Activated naive CD4-positive, alpha-beta T cell treated with Interleukin-2 at 50 U/mL for 16 hours (primary cell): Measurements from ENCODE around the gene CST8.
"Not testable (repeated sequence)": the region's sequence is repeated elsewhere in the genome, so short reads cannot be mapped to it uniquely, and the experiment has no call there.

Experiments used
- DNase-seq: peaks from one replicate; pipeline ENCODE4 v3.0.0-alpha.2; 2020

The CST8 gene

GRCh38 chr20:23490817-23491216 is at the start of gene CST8:
Gene CST8 (plus strand): TSS chr20:23491117. CDS start chr20:23491668, 551 bp downstream.
- no peak for DNase-seq

- peak; percentile 60 for DNase-seq
These were observed 49.0 kb upstream of the CST8 start for GRCh38 chr20:23441850-23442313.

GRCh38 chr20:23442436-23442835 is 48.5 kb upstream of the CST8 start:
- DNase-seq = no peak

DNA sequence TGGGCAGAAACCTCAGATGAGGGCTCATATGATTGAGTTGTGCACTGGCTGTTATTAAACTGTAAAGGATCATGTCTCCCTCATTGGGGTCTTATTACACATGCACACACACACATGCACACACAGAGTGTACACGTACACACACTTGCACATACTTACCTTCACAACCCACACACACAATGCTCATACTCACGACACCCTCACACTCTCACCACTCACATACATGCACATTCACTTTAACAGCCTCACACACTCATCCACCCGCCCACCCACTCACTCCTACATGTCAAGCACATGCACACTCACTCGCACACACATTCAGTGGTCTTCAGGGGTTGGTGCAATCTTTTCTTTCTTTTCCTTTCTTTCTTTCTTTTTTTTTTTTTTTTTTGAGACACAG is 46.1 kb upstream of the CST8 start:
- no peak for DNase-seq

- no peak for DNase-seq
These were observed 45.2 kb upstream of the CST8 start for GRCh38 chr20:23445596-23446217.

DNA sequence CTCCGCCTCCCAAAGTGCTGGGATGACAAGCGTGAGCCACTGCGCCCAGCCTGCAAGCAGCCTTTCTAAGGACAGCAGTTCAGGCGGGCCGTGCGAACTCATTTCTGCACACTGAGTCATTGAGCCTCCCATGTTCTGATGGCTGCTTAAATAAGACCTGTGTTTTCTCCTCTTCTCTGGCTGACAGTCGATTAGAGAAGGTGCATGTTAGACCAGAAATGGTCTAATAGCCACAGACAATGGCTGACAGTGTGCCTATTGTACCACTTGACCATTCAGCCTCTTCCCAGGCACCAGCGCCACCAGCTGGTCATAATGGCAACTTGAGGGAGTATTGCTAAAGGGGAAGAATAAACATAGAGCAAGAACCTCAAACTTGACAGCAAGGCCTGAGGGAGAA is 44.4 kb upstream of the CST8 start:
- peak; percentile 31 for DNase-seq

- DNase-seq = no peak
These were observed 42.8 kb upstream of the CST8 start for GRCh38 chr20:23448167-23448566.

DNA sequence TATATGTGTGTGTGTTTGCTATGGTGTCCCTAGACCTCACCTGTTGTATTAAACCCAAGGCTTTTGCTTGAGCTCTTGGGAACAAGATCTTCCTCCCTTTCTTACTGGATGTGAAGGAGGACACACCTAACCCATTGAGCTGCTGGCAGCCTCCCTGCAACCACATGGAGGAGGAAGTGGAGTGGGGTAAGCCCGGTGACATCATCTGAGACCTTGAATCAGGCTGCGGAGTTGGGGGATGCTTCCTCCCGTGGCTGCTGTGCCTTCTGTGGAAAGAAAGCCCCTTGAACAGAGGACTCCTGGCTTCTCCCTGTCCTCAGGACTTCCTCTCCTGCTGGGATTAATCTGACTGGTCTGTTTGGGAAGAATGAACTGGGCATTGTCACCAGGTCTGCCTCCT is 41.5 kb upstream of the CST8 start:
- DNase-seq = no peak

GRCh38 chr20:23450877-23451276 is 40.0 kb upstream of the CST8 start:
- DNase-seq = no peak

- DNase-seq = no peak
These were observed 38.9 kb upstream of the CST8 start for GRCh38 chr20:23451956-23452487.

DNA sequence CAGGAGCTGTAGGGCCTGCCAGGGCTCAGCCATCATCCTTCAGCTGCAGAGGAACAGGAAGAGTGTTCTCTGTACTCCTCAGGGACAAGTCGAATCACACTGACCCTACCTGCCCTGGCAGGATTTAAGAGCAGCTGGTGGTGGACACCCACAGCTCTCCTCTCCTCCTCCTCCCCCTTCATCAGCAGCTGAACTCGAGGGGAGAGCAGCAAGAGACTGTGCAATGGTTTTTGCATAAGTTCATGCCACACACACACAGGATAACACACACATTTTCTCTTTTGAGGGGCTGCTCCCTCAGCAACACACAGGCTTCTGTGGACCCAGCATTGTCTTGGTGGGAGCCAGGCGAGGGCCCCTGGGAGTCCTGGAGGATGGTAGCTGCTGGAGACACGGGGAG is 38.1 kb upstream of the CST8 start, which contains the start of gene CST11:
Gene CST11, minus strand, starts transcription at position 101 of the 400 bp plus-strand sequence. Its CDS starts 65 bp downstream, at position 36.
- no peak for DNase-seq

- DNase-seq = no peak
These were observed 37.1 kb upstream of the CST8 start for GRCh38 chr20:23453549-23454543.

DNA sequence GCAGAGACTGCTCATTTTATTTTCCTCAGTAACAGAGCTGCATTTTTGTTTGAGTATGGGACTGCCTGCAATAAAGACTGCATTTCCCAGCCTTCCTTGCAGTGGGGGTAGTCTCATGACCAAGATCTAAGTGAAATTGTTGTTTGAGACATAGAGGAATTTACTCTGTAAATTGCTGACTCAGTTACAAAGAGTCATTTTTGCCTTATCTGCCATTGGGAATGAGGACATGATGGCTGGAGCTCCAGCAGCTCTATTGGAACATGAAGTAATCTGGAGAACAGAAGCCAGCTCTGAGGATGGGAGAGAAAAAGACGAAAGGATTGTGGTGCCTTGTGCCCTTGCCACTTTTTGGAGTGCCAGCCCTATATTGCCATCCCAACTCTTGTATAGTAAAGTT is 36.1 kb upstream of the CST8 start:
- DNase-seq = no peak

DNA sequence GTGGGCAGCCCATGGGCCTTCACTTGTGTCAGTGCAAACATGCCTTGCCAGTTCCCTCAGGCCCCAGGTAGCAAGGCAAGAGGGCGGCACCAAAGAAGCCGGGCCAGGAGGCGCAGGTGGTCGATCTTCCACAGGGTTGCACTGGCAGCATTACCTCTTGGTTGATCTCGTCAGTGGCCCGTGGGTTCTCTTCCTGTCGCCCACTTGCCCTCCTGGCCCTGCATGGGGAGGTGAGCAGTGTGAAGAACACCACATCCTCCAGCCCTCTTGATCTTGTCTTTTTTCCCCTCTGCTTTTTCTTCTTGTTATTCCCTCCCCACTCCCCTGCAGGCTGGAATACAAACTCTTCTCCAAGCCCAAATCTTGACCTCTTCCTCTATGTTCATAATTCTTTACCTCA is 35.3 kb upstream of the CST8 start:
- no peak for DNase-seq

- DNase-seq = no peak
These were observed 34.5 kb upstream of the CST8 start for GRCh38 chr20:23456409-23456808.

GRCh38 chr20:23456873-23457272 is 34.0 kb upstream of the CST8 start:
- no peak for DNase-seq

DNA sequence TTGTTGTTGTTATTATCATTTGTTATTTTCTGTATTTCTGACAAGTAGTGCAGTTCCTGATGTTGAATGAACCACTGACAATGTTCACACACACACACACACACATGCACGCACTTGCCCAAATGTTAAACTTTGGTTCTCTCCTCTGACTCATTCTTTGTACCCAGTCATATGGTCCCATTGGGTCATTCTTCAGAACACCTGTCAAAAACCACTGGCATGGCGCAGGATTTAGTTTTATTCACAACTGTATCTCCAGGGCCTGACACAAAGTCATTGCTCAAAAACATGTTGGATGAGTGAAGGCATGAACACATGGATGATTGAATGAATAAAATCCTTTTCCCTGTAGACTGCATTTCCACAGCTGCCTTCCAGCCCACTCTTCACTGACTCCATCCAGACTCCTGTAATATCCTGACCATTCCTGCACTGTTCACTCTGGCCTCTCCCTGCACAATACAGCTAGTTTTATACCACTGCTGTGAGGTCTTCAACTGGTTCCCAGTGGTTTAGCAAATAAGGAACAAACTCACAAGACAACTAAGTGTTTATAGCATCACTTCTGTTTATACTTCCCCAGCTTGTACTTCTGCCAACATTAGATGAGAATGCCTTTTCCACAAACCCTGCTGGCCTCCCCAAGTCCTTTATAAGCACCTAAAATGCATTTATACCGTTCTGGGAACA is 31.3 kb upstream of the CST8 start:
- no peak for DNase-seq

DNA sequence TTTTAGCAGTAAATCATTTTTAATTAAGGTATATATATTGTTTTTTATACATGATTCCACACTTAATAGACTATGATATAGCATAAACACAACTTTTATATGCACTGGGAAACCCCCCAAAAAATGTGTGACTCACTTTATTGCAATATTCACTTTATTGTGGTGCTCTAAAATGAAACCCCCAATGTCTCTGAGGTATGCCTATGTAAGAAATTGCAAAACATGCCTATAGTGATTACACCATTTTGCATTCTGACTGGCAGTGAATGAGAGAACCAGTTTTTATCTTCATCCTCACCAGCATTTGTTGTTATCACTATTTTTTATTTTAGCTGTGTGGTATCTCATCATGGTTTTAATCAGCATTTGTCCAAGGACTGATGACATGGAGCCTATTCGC is 29.7 kb upstream of the CST8 start:
- no peak for DNase-seq

DNA sequence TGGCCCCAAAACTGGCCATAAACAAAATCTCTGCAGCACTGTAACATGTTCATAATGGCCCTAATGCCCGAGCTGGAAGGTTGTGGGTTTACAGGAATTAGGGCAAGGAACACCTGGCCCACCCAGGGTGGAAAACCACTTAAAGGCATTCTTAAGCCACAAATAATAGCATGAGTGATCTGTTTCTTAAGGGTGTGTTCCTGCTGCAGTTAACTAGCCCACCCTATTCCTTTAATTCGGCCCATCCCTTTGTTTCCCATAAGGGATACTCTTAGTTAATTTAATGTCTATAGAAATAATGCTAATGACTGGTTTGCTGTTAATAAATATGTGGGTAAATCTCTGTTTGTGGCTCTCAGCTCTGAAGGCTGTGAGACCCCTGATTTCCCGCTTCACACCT is 24.0 kb upstream of the CST8 start:
- DNase-seq = not testable (repeated sequence)

DNA sequence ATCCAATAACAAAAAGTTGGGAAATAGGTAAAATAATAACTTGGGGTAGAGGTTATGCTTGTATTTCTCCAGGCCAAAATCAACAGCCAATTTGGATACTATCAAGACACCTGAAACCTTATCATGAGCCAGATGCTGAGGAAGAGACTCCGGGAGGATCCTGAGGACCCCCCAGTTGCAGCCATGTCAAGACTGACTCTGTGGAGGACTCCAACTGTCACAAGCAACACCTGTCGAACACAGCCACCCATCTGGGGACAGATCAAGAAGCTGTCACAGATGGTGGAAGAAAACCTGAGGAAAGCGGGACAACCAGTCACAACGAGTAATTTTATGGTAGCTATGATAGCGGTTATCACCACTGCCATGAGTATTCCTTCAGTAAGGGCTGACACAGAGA is 18.6 kb upstream of the CST8 start:
- DNase-seq = not testable (repeated sequence)

GRCh38 chr20:23473293-23473692 is 17.6 kb upstream of the CST8 start:
- DNase-seq = not testable (repeated sequence)

DNA sequence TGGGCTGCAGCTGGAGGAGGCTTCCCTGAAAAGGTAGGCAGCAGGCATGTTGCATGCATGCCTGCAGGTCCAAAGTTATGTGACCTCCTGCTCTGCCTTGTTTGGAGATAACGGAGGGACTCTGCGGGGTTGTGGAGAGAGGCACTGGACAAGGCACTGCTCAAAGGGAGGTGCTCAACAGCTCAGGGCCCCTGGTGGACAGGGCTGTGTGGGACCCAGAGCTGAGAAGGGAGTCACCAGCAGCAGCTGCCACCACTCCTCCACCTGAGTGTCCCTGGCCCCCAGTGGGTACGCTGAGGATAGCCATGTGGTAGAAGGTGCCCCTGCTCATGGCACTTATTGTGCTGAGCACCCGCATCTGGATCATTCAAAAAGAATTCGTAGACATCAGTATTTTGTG is 15.5 kb upstream of the CST8 start:
- no peak for DNase-seq
